Measurements from ENCODE around the gene GTF2B.
"Not testable (repeated sequence)": the region's sequence is repeated elsewhere in the genome, so short reads cannot be mapped to it uniquely, and the experiment has no call there.

GTF2B gene

GRCh38 chr1:88883156-88883555 lies 8.2 kb downstream of the GTF2B start:
- no peak for DNase-seq (ENCODE audit: low read depth)

- not testable (repeated sequence) for DNase-seq (ENCODE audit: low read depth)
Measured at GRCh38 chr1:88880717-88881116, 10.7 kb downstream of the GTF2B start.

DNA sequence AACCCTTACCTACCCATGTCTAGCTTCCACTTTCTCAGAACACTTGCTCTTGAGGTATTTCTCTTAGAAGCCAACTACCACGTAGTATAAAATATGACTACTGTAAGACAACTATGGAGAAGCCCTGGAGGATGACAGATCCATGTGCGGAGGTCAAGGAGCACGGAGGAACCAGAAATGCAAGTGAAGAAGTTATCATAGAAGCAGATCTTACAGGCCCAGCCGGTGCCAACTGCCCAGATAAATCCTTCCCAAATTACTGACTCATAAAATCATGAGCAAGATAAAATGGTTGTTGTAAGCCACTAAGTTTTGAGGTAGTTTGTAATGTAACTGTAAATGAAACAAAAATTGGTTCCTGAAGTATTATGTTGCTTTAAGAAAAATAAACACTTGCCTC lies 12.6 kb downstream of the GTF2B start:
- DNase-seq (ENCODE audit: low read depth): no peak

- no peak for DNase-seq (ENCODE audit: low read depth)
Measured at GRCh38 chr1:88877911-88878310, 13.5 kb downstream of the GTF2B start.

GRCh38 chr1:88877382-88877825 lies 14.0 kb downstream of the GTF2B start:
- no peak for DNase-seq (ENCODE audit: low read depth)

- no peak for DNase-seq (ENCODE audit: low read depth)
Measured at GRCh38 chr1:88876573-88877365, 14.6 kb downstream of the GTF2B start.

DNA sequence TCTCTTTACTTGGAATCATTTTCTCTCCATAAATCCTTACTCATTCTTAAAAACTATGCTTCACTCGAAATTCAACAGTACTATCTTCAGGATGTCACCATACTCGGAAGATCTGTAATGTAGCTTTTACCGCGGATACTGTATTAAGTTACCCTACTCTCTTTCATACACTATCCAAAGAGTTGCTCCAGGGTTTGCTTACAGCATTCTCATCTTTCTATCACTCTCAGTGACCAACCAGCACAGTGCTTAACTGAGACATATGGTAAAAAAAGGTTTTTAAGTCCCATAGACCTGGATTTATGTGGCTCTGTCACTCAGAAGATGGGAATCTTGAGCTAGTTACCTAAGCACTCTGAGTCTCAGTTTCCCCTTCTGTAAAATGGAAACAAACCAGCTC lies 15.8 kb downstream of the GTF2B start:
- no peak for DNase-seq (ENCODE audit: low read depth)

GRCh38 chr1:88873737-88874349 lies 17.5 kb downstream of the GTF2B start:
- DNase-seq (ENCODE audit: low read depth): no peak

DNA sequence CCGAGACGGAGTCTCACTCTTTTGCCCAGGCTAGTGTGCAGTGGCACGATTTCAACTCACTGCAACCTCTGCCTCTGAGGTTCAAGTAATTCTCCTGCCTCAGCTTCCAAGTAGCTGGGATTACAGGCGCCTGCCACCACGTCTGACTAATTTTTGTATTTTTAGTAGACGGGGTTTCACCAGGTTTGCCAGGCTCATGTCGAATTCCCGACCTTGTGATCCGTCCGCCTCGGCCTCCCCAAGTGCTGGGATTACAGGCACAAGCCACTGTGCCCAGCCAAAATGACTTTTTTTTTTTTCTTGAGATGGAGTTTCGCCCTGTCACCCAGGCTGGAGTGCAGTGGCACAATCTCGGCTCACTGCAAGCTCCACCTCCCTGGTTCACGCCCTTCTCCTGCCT lies 21.7 kb downstream of the GTF2B start:
- not testable (repeated sequence) for DNase-seq (ENCODE audit: low read depth)

DNA sequence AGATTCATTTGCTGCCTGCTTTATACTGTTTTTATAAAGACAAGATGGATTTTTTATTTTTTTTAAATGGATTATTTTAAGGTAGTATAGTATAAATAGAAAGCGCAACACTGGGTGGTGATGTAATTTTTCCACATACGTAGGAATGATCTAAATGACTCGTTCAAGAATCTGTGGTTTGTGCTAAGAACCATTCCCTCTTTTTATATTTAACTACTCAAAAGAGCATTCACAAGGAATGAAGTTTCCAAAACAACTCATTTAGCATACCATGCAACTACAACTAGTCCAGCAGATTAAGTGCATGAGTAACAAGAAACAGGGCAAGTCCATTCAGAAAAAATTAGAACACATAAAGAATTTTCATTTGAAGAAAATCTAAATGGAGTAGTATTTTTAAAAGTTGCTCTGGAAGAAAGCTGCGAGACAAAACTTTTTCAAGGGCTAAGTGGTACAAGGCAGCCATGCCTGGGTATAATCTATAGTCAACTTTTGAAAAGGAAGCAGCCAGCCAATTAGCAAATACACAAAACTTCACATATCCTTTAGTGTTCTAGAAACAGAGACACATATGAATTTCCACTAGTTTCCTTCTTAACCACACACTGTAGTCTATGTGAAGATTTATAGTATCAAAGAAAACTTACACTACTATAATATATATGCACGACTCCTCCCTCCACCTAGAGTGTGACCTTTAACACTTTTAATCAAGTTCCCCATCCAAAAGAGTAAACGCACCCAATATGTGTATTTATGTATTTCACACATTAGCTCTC lies 23.4 kb downstream of the GTF2B start:
- no peak for DNase-seq (ENCODE audit: low read depth)

GRCh38 chr1:88851303-88852063 lies 39.9 kb downstream of the GTF2B start:
- DNase-seq (ENCODE audit: low read depth): no peak

DNA sequence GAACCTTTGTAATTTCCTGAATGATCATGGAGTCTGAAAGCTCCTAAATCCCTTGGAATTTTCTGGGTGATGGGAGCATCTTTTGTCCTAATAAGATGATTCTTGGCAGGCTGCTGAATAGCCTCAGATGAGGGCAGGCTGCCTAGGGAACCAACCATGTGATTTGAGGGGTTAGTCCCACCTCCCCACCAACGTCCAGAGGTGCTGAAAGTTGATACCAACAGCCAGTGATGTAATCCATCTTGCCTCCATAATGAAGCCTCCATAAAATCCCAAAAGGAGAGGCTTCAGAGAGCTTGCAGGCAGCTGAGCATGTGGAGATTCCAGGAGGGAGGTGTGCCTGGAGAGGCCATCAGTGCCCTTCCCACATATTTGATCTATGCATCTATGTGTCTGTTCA lies 43.7 kb downstream of the GTF2B start:
- DNase-seq (ENCODE audit: low read depth): no peak

DNA sequence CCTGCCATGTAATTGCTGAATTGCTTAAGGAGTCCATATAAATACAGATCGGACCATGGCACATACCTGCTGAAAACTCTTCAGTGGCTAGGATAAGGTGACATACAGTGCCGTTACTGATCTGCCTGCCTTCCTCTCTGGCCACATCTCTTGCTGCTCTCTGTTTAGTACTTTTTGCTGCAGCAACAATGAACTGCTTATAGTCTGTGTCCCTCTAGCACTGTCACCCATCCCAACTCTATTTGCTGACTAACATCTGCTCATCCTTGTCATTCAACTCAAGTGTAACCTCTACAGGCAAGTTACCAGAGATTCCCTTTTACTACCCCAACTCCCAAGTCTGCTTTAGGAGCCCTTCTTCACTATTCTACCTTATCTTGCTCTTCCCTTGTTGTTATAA lies 65.6 kb downstream of the GTF2B start:
- DNase-seq (ENCODE audit: low read depth): no peak

GRCh38 chr1:88819642-88820041 lies 71.7 kb downstream of the GTF2B start:
- DNase-seq (ENCODE audit: low read depth): not testable (repeated sequence)

DNA sequence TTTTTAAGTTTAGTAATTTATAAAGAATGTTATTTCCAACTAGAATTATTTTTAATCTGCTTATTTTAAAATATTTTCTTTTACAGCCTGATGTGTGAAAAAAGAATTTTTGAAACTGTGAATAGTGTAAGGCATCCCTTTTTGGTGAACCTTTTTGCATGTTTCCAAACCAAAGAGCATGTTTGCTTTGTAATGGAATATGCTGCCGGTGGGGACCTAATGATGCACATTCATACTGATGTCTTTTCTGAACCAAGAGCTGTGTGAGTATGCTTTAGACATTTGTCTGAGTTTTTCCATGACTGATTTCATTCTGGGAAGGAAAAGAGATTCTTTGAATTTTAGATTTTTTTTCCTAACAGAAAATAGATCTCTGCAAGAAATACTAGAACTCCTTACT lies 77.9 kb downstream of the GTF2B start:
- no peak for DNase-seq (ENCODE audit: low read depth)

DNA sequence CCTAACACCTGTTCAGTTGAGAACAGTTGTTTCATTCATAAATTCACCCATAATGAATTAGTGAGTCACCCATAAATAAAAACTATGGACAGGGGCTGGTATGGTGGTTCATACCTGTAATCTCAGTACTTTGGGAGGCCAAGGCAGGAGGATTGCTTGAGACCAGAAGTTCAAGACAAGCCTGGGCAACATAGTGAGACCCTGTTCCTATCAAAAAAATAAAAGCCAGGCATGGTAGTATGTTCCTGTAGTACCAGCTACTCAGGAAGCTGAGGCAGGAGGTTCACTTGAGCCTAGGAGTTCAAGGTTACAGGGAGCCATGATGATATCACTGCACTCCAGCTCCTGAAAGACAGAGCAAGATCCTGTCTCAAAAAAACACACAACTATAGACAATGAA lies 79.0 kb downstream of the GTF2B start:
- no peak for DNase-seq (ENCODE audit: low read depth)

DNA sequence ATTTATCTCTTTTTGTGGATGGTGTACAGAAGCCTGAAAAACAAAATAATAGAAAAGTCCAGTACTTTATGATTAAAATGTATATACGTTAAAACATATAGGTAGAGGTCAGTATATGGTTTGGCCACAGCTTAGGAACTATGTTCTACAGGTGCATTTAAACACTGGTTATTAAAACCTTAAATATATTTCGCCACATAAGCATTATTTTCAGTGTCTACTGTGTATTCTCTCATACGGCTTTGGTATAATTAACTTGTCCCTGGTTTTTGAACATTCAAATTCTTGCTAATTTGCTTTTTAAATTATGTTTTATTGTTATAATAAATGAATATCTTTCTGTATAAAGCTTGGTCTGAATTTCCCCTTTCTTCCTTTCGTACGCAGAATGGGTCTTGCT lies 87.9 kb downstream of the GTF2B start:
- DNase-seq (ENCODE audit: low read depth): no peak

- no peak for DNase-seq (ENCODE audit: low read depth)
Measured at GRCh38 chr1:88802950-88803349, 88.4 kb downstream of the GTF2B start.
